Spinal cord (tissue), 10 donors: Measurements from ENCODE around the gene ENOX1. TPM values are rescaled to one million over a fixed set of nuclear protein-coding genes. Genes with fewer than 3 reads are reported as not detected.

Experiments
- DNase-seq, 6 donors: peaks; one replicate each; pipeline versions ENCODE4 v3.0.0 to v3.0.0-alpha.2; 2013 to 2015; ENCODE audit warnings: low spot score in 6 of 6, low read depth in 4 of 6
- H3K27ac ChIP-seq: one replicate; pipeline ENCODE4 v1.5.1; 2013; ENCODE audit warnings: low read depth, low read length, control low read depth
- H3K27me3 ChIP-seq: one replicate; pipeline ENCODE4 v1.6.1; 2013; ENCODE audit warnings: low read length; ENCODE audit not compliant: control insufficient read depth, insufficient read depth
- H3K36me3 ChIP-seq: one replicate; pipeline ENCODE4 v1.6.1; 2013; ENCODE audit warnings: low read length; ENCODE audit not compliant: control insufficient read depth, insufficient read depth
- H3K4me1 ChIP-seq: one replicate; pipeline ENCODE4 v1.6.1; 2013; ENCODE audit warnings: low read length; ENCODE audit not compliant: control insufficient read depth, insufficient read depth
- H3K4me3 ChIP-seq: one replicate; pipeline ENCODE4 v1.5.1; 2013; ENCODE audit warnings: low read depth, low read length, control low read depth
- H3K9me3 ChIP-seq: one replicate; pipeline ENCODE4 v1.6.1; 2013; ENCODE audit warnings: low read length; ENCODE audit not compliant: control insufficient read depth, insufficient read depth
- WGBS: methylation state at CpG from one replicate; pipeline ENCODE4 v1.1.5; 2013; ENCODE audit warnings: missing lambda C conversion rate; ENCODE audit not compliant: insufficient coverage; 5-methylcytosine and 5-hydroxymethylcytosine counted together
- polyA plus RNA-seq, 2 donors: library from polyadenylated mRNA; unstranded; fragments of 120-200 nt; gene quantifications; one replicate each; pipeline ENCODE4 v1.2.1, GENCODE V29; 2013; ENCODE audit not compliant: insufficient read length in 2 of 2
- total RNA-seq, 2 donors: library from RNA; depleted of rRNA in 1 of 2; stranded (reverse); fragments of 120-200 nt in 1 of 2; fragments of >200 nt in 1 of 2; gene quantifications; one replicate each; pipeline versions ENCODE4 v1.2.3 to v1.2.4, GENCODE V29; 2013 to 2014
- donor health status: healthy.

The ENOX1 gene
- total and polyA plus RNA-seq, 4 donors, result 17.9 to 20.5 (median 19.2) TPM

- Histone ChIP-seq H3K27ac (no peak overlapping the region), H3K36me3 (no peaks in the 10 kb centered on the region), H3K4me3 (no peak overlapping the region), H3K9me3 (no peaks in the 10 kb centered on the region), H3K27me3 (no peaks in the 10 kb centered on the region), H3K4me1 (no peaks in the 10 kb centered on the region)
- DNase-seq, result no peak
Observed at GRCh38 chr13:43518833-43519232, 267.9 kb downstream of the ENOX1 start.

GRCh38 chr13:43516401-43516833, 270.4 kb downstream of the ENOX1 start:
- Histone ChIP-seq H3K4me1 (no peaks in the 10 kb centered on the region), H3K27ac (peak overlapping the region; percentile 44), H3K36me3 (no peaks in the 10 kb centered on the region), H3K27me3 (no peaks in the 10 kb centered on the region), H3K9me3 (no peaks in the 10 kb centered on the region), H3K4me3 (no peak overlapping the region)
- WGBS, result 57% methylated on average over 2 of the region's 2 CpGs
- peak in 3 of 6 donors; percentile 19 to 64 (median 36) for DNase-seq

GRCh38 chr13:43515531-43515930, 271.2 kb downstream of the ENOX1 start:
- Histone ChIP-seq H3K36me3 (no peaks in the 10 kb centered on the region), H3K4me1 (no peaks in the 10 kb centered on the region), H3K27ac (no peak overlapping the region), H3K27me3 (no peaks in the 10 kb centered on the region), H3K4me3 (no peak overlapping the region), H3K9me3 (no peaks in the 10 kb centered on the region)
- 31% methylated on average over 1 of the region's 1 CpG for WGBS
- no peak for DNase-seq

DNA sequence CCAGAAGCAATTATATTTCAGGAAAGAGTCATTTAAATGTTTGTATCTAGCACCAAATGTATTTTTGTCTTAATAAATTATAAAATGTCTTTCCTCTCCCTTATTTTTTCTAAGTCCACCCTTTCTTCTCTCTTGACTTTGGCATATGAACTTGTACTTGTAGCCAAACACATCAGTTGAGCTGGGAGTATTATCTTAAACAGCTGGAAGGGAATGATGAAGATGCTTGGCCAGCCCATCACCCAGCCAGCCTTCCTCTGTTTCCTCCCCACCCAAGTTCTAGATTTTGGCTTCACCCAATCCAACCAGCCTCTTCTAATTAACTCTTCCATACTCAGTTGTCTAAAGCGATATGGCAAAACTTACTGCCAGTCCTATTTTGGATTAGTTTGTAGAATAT, 272.5 kb downstream of the ENOX1 start:
- Histone ChIP-seq H3K4me3 (no peak overlapping the region), H3K27ac (no peak overlapping the region), H3K9me3 (no peaks in the 10 kb centered on the region), H3K4me1 (no peaks in the 10 kb centered on the region), H3K27me3 (no peaks in the 10 kb centered on the region), H3K36me3 (no peaks in the 10 kb centered on the region)
- DNase-seq, result peak in 1 of 6 donors; percentile 77
- no CpG with 5 or more reads among the region's 1 CpG for WGBS

DNA sequence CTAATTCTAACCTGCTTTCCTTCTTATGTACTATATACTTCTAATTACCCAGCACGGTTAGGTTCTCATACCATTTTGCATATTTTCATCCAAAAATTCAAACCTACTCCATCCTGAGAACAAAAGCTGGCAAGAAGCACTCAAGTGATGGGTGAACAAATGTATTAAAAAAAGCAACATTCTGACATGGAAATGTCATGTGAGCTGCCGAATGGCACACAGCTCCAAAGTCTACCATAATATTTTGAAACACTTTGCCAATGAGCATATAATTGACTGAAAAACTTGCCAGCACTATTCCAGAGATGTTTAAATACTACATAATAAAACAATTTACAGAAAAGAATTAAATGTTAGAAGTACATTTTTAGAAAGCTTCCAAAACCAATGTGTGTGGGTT, 274.6 kb downstream of the ENOX1 start:
- Histone ChIP-seq H3K36me3 (no peaks in the 10 kb centered on the region), H3K9me3 (no peaks in the 10 kb centered on the region), H3K4me1 (no peaks in the 10 kb centered on the region), H3K4me3 (no peak overlapping the region), H3K27me3 (no peaks in the 10 kb centered on the region), H3K27ac (no peak overlapping the region)
- no CpG with 5 or more reads among the region's 2 CpGs for WGBS
- peak in 1 of 6 donors; percentile 59 for DNase-seq

DNA sequence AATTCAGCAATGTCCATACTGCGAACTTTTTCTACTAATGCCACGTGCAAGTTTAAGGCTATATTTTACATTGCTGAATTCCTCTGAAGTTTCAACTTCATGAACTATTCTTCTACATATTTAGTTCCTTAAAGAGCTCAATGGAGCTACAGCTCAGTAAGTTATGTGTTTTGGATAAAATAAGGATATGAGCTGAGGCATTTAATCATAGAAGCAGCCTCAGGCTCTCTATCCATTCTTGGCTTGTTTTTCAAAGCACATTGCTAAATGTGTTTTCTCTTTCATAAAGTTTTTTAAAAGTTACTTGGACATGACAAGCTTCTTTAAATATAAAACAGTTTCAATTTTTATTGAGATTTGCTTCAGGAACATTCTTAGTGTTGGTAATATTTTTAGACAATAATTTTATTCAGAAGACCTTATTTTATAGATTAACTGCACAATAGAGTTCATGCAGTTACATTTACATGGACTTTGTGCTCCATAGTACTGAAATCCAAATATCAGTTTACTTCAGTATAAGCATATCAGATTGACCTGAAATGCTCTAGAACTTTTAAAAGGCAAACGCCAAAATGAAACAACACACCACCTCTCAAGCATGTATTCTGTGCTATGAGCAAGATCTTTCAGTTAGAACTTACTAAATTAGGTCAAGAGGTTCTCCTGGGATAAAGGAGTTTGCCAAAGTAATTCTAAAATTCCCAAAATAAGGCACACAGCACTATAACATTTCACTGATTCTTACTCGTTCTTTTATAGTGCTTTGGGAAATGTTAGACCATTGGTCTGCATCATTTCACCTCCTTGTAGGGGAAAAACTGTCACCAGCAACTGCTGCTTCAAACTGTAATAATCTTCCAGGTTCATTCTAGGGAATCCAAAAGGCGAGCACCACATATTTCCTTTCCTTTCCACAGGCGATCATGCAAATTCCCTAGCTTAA, 275.5 kb downstream of the ENOX1 start:
- no CpG with 5 or more reads among the region's 6 CpGs for WGBS
- Histone ChIP-seq H3K4me1 (no peaks in the 10 kb centered on the region), H3K27ac (no peak overlapping the region), H3K27me3 (no peaks in the 10 kb centered on the region), H3K4me3 (no peak overlapping the region), H3K36me3 (no peaks in the 10 kb centered on the region), H3K9me3 (no peaks in the 10 kb centered on the region)
- DNase-seq, result no peak

DNA sequence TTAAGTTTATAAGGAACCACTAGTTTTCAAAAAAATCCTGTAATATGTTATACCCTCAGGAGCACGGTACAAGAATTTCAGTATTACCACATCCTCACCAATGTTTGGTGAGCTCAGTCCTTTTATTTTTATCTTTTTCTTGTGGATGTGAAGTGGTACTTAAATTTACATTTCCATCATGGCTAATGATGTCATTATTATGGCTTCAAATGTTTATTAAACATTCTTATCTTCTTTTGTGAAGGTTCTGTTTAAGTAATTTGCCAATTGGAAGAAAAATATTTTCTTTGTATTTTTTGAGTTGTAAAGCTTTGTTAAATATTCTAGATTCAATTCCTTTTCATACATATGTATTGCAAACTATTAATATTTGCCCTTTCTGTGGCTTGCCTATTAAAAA, 291.0 kb downstream of the ENOX1 start:
- Histone ChIP-seq H3K27me3 (no peaks in the 10 kb centered on the region), H3K36me3 (no peaks in the 10 kb centered on the region), H3K4me3 (no peak overlapping the region), H3K9me3 (no peaks in the 10 kb centered on the region), H3K27ac (no peak overlapping the region), H3K4me1 (no peaks in the 10 kb centered on the region)
- WGBS, result no CpG with 5 or more reads among the region's 1 CpG
- DNase-seq, result no peak

DNA sequence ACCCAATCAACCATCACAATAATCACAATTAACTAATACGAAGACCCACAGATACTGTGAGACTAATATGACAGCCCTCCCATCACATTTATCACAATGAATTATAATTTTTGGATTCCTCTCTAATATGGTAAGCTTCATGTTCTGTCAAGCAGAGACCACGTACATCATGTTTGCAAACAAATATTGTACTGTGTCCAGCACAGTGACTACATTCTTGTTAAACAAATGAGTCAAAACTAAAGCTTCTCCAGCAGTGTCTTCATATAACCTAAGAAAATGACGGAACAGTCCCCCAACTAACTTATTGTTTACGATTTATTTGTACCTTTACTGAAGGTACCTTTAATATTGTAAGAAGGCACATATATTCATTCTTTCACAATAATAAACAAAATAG, 292.6 kb downstream of the ENOX1 start:
- H3K4me3 ChIP-seq, result no peak overlapping the region
- H3K27ac ChIP-seq, result no peak overlapping the region
- no peaks in the 10 kb centered on the region for H3K27me3 ChIP-seq
- no peak for DNase-seq
- no peaks in the 10 kb centered on the region for H3K4me1 ChIP-seq
- H3K9me3 ChIP-seq, result no peaks in the 10 kb centered on the region
- WGBS, result 80% methylated on average over 1 of the region's 4 CpGs
- H3K36me3 ChIP-seq, result no peaks in the 10 kb centered on the region

DNA sequence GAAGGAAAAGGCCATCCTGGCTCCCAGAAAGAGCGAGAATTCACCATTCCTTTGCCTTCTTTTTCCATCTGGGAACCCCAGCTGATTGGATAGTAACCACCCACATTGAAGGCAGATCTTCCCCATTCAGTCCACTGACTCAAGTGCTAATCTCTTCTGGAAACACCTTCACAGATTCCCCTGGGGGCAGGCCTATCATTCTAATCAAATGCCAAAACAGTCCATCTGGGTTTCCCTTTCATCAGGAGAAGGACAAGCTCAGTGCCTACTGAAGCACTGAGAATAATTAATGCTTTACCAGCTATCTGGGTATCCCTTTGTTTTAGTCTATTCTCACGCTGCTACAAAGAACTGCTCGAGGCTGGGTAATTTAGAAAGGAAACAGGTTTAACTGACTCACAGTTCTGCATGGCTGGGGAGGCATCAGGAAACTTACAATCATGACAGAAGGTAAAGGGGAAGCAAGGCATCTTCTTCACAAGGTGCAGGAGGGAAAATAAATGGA, 293.2 kb downstream of the ENOX1 start:
- Histone ChIP-seq H3K4me1 (no peaks in the 10 kb centered on the region), H3K27ac (no peak overlapping the region), H3K4me3 (no peak overlapping the region), H3K36me3 (no peaks in the 10 kb centered on the region), H3K9me3 (no peaks in the 10 kb centered on the region), H3K27me3 (no peaks in the 10 kb centered on the region)
- 82% methylated on average over 1 of the region's 3 CpGs for WGBS
- DNase-seq, result no peak

DNA sequence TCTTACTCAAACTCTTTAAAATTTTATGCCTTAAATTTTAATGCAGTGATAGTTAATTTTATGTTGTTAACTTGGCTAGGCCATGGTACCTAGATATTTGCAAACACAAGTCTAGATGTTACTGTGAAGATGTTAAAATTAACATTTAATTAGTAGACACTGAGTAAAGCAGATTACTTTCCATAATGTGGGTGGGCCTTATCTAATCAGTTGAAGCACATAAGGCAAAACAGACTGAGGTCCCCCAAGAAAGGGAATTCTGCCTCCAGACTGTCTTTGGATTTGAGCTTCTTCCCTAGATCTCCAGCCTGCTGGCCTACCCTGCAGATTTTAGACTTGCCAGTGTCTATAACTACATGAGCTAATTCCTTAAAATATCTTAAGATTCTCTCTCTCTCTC, 294.0 kb downstream of the ENOX1 start:
- Histone ChIP-seq H3K4me3 (no peak overlapping the region), H3K9me3 (no peaks in the 10 kb centered on the region), H3K4me1 (no peaks in the 10 kb centered on the region), H3K27me3 (no peaks in the 10 kb centered on the region), H3K36me3 (no peaks in the 10 kb centered on the region), H3K27ac (no peak overlapping the region)
- no peak for DNase-seq
